HepG2 (cell line): Measurements from ENCODE around the gene RASIP1. TPM values are rescaled to one million over a fixed set of nuclear protein-coding genes. Genes with fewer than 3 reads are reported as not detected.

ENCODE experiments used
- AGO2 ChIP-seq: fragments of 200-400 bp; formaldehyde crosslinking; optimal IDR thresholded peaks from 2 replicates; pipeline ENCODE3; 2017; ENCODE audit warnings: mild to moderate bottlenecking, low read depth, low read length, moderate library complexity
- ARNT2 ChIP-seq: sonication (generic); formaldehyde crosslinking; IDR thresholded peaks from 2 replicates; pipeline ENCODE4 v1.8.0; 2022; ENCODE audit warnings: mild to moderate bottlenecking, low read depth, missing genetic modification reagents, moderate library complexity
- CREB1 ChIP-seq, 2 experiments: fragments of 450-650 bp in 1 of 2; IDR thresholded peaks; 2 replicates each; pipeline ENCODE4 v1.6.1; 2016 to 2017; ENCODE audit warnings: control low read depth in 1 of 2, mild to moderate bottlenecking in 1 of 2, missing compliant biosample characterization in 1 of 2, missing genetic modification characterization in 1 of 2
- GMEB1 ChIP-seq: sonication (generic); formaldehyde crosslinking; IDR thresholded peaks from 2 replicates; pipeline ENCODE4 v1.5.1; 2020; ENCODE audit warnings: missing genetic modification reagents, mild to moderate bottlenecking, borderline replicate concordance
- KLF6 ChIP-seq: IDR thresholded peaks from 2 replicates; pipeline ENCODE4 v1.8.0; 2016; ENCODE audit warnings: missing biosample characterization, missing genetic modification reagents
- MEF2D ChIP-seq: sonication (generic); formaldehyde crosslinking; IDR thresholded peaks from 2 replicates; pipeline ENCODE4 v1.5.1; 2020; ENCODE audit warnings: mild to moderate bottlenecking, missing genetic modification reagents
- MLLT10 ChIP-seq: sonication (generic); formaldehyde crosslinking; IDR thresholded peaks from 2 replicates; pipeline ENCODE4 v1.4.0; 2020; ENCODE audit warnings: missing genetic modification reagents
- TAF15 ChIP-seq: fragments of 200-400 bp; formaldehyde crosslinking; IDR thresholded peaks from one replicate; pipeline ENCODE4 v1.6.1; 2018; ENCODE audit warnings: mild to moderate bottlenecking, low read depth, low read length; ENCODE audit not compliant: poor library complexity, severe bottlenecking
- TBL1XR1 ChIP-seq: fragments of 150-350 bp; IDR thresholded peaks from 2 replicates; pipeline ENCODE4 v1.6.1; 2014; ENCODE audit warnings: borderline replicate concordance, low read length; ENCODE audit not compliant: partially characterized antibody
- TFDP2 ChIP-seq: sonication (generic); formaldehyde crosslinking; IDR thresholded peaks from 2 replicates; pipeline ENCODE4 v1.4.0; 2020; ENCODE audit warnings: missing genetic modification reagents
- XBP1 ChIP-seq: sonication (generic); formaldehyde crosslinking; IDR thresholded peaks from 2 replicates; pipeline ENCODE4 v1.5.0; 2020; ENCODE audit warnings: missing genetic modification reagents
- ZFY ChIP-seq: sonication (generic); formaldehyde crosslinking; IDR thresholded peaks from 2 replicates; pipeline ENCODE4 v1.4.0; 2020; ENCODE audit warnings: missing genetic modification reagents
- ZKSCAN1 ChIP-seq: fragments of 150-350 bp; IDR thresholded peaks from 2 replicates; pipeline ENCODE4 v1.6.1; 2014; ENCODE audit warnings: low read length
- ZNF234 ChIP-seq: sonication (generic); formaldehyde crosslinking; conservative IDR thresholded peaks from 2 replicates; pipeline ENCODE4 v1.5.1; 2020; ENCODE audit warnings: mild to moderate bottlenecking, missing genetic modification reagents
- ZNF574 ChIP-seq: sonication (generic); formaldehyde crosslinking; IDR thresholded peaks from 2 replicates; pipeline ENCODE4 v1.4.0; 2020; ENCODE audit warnings: missing genetic modification reagents
- ZNF678 ChIP-seq: sonication (generic); formaldehyde crosslinking; IDR thresholded peaks from 2 replicates; pipeline ENCODE4 v1.4.0; 2020; ENCODE audit warnings: mild to moderate bottlenecking, missing genetic modification reagents
- ZNF75D ChIP-seq: sonication (generic); formaldehyde crosslinking; IDR thresholded peaks from 2 replicates; pipeline ENCODE4 v1.8.1; 2023; ENCODE audit warnings: missing genetic modification reagents, mild to moderate bottlenecking, borderline replicate concordance
- polyA plus RNA-seq, 8 experiments: library from polyadenylated mRNA; depleted of rRNA in 3 of 8; stranded (reverse) in 7 of 8; unstranded in 1 of 8; fragments of >200 nt; fragmentation: Illumina TruSeq in 4 of 8; extraction: Trizol in 4 of 8; gene quantifications; 2 replicates each; pipeline versions ENCODE4 v1.2.1 to v1.2.3, GENCODE V29; 2011 to 2016; ENCODE audit warnings: low read depth in 4 of 8, missing spikeins in 1 of 8, mixed read lengths in 1 of 8; ENCODE audit not compliant: insufficient read depth in 1 of 8
- total RNA-seq, 5 experiments: library from RNA; depleted of rRNA; stranded (reverse); fragments of >200 nt; fragmentation: Illumina TruSeq; extraction: Trizol; gene quantifications; 2 replicates each; pipeline ENCODE4 v1.2.3, GENCODE V29; 2016; ENCODE audit warnings: low read depth in 1 of 5
- TF ChIP-seq, protein P1 (sequence below): sonication (generic); formaldehyde crosslinking; IDR thresholded peaks from 2 replicates; pipeline ENCODE4 v1.8.1; 2023; ENCODE audit warnings: mild to moderate bottlenecking, missing genetic modification reagents, borderline replicate concordance
- TF ChIP-seq, protein P2 (sequence below): IDR thresholded peaks from 2 replicates; pipeline ENCODE4 v1.4.0; 2020; ENCODE audit warnings: mild to moderate bottlenecking, missing genetic modification reagents

Gene RASIP1
- total and polyA plus RNA-seq, 2 of the 13 experiments (the other 11 are each of a cell fraction or from before 2014, with no cell fraction given) = 0.44 to 0.58 TPM

- TF ChIP-seq ZNF75D (CRISPR knock-in tag) (no peak), CREB1 (IDR thresholded peaks at IDR 0.05) (no peak), CREB1 (CRISPR knock-in tag; IDR thresholded peaks at IDR 0.05) (peak; percentile 54; the same call in 1 of the 2 replicates), ARNT2 (CRISPR knock-in tag) (no peak), ZNF234 (CRISPR knock-in tag) (no peak), ZKSCAN1 (no peak), XBP1 (no peak), TAF15 (no peak), ZFY (CRISPR knock-in tag) (peak; percentile 69), ZNF678 (CRISPR knock-in tag) (no peak), TFDP2 (CRISPR knock-in tag) (peak; percentile 27; the same call in 1 of the 2 replicates), MEF2D (CRISPR knock-in tag) (no peak), ZNF574 (CRISPR knock-in tag) (peak; percentile 55; the same call in 1 of the 2 replicates), GMEB1 (CRISPR knock-in tag) (peak; percentile 17; the same call in 1 of the 2 replicates), MLLT10 (CRISPR knock-in tag) (no peak), TBL1XR1 (peak; percentile 74), KLF6 (no peak), AGO2 (no peak)
- TF ChIP-seq, protein P1, sequence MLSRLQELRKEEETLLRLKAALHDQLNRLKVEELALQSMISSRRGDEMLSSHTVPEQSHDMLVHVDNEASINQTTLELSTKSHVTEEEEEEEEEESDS (CRISPR knock-in tag) = no peak
- TF ChIP-seq, protein P2, sequence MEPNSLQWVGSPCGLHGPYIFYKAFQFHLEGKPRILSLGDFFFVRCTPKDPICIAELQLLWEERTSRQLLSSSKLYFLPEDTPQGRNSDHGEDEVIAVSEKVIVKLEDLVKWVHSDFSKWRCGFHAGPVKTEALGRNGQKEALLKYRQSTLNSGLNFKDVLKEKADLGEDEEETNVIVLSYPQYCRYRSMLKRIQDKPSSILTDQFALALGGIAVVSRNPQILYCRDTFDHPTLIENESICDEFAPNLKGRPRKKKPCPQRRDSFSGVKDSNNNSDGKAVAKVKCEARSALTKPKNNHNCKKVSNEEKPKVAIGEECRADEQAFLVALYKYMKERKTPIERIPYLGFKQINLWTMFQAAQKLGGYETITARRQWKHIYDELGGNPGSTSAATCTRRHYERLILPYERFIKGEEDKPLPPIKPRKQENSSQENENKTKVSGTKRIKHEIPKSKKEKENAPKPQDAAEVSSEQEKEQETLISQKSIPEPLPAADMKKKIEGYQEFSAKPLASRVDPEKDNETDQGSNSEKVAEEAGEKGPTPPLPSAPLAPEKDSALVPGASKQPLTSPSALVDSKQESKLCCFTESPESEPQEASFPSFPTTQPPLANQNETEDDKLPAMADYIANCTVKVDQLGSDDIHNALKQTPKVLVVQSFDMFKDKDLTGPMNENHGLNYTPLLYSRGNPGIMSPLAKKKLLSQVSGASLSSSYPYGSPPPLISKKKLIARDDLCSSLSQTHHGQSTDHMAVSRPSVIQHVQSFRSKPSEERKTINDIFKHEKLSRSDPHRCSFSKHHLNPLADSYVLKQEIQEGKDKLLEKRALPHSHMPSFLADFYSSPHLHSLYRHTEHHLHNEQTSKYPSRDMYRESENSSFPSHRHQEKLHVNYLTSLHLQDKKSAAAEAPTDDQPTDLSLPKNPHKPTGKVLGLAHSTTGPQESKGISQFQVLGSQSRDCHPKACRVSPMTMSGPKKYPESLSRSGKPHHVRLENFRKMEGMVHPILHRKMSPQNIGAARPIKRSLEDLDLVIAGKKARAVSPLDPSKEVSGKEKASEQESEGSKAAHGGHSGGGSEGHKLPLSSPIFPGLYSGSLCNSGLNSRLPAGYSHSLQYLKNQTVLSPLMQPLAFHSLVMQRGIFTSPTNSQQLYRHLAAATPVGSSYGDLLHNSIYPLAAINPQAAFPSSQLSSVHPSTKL = 0 out of 2 replicates have a peak, but pooled peaks have one; percentile 6
These were observed 5.0 kb upstream of the RASIP1 start (continued) for GRCh38 chr19:48745208-48745995.
